H1 (cell line): ENCODE measurements around the gene MXRA7. TPM values are rescaled to one million over a fixed set of nuclear protein-coding genes. Genes with fewer than 3 reads are reported as not detected.

ENCODE experiments used
- POLR2A ChIP-seq, 2 experiments: IDR thresholded peaks; 1 replicate in 1 of 2; 2 replicates in 1 of 2; pipeline ENCODE4 v1.6.1; 2011; ENCODE audit warnings: low read depth in 2 of 2, low read length in 2 of 2, mild to moderate bottlenecking in 2 of 2; ENCODE audit errors: control extremely low read depth in 1 of 2
- polyA plus RNA-seq, 7 experiments: library from polyadenylated mRNA; depleted of rRNA in 3 of 7; stranded (reverse) in 5 of 7; unstranded in 2 of 7; fragments of >200 nt in 5 of 7; fragments of 200-250 nt in 2 of 7; gene quantifications; 1 replicate in 5 of 7; 2 replicates in 1 of 7; 4 replicates in 1 of 7; pipeline versions ENCODE4 v1.2.1 to v1.2.3, GENCODE V29; 2011 to 2013; ENCODE audit warnings: missing spikeins in 2 of 7, mixed read lengths in 2 of 7
- total RNA-seq: library from RNA; stranded (reverse); fragmentation: NEBNext Ultra II Directional; extraction: Animal tissue kit (Norgen Biotek cat#: 25700); gene quantifications from 2 replicates; pipeline ENCODE4 v1.2.1, GENCODE V29; 2021
- TF ChIP-seq, protein P1 (sequence below): IDR thresholded peaks from 2 replicates; pipeline ENCODE4 v1.6.1; 2011; ENCODE audit warnings: low read depth, mild to moderate bottlenecking, low read length; ENCODE audit not compliant: insufficient read depth

Gene MXRA7
- total and polyA plus RNA-seq, 2 of the 8 experiments (the other 6 are each of a cell fraction or from before 2014, with no cell fraction given), result 17.8 to 26.6 TPM

DNA sequence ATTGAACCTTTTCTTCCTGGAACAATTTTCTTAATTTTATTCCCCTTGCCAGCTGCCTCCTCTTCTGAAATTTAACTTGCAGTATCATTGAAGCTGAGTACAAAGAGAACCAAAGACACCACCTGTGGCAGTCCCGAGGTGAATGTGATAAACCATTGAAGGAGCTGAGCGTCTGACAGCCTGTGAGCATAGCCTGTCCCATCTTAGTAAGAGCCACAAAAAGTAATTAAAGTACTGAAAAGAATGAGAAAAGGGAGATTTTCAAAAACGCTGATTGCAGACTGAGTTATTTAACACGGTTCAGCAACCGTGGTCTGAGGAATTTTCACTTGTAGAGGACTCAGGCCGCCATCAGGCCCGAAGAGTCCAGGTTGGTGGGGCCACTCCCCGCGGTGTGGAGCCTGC is 40.0 kb downstream of the MXRA7 start (continued):
- TF ChIP-seq, protein P1, sequence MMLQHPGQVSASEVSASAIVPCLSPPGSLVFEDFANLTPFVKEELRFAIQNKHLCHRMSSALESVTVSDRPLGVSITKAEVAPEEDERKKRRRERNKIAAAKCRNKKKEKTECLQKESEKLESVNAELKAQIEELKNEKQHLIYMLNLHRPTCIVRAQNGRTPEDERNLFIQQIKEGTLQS, result no peak
- TF ChIP-seq POLR2A (IDR thresholded peaks at IDR 0.05; ENCODE audit: control extremely low read depth in 1 of 2, low read depth in 2 of 2, low read length in 2 of 2), result no peak
